Adipose tissue (tissue), 3 donors: Measurements from ENCODE around the gene NEUROD2. TPM values are rescaled to one million over a fixed set of nuclear protein-coding genes. Genes with fewer than 3 reads are reported as not detected.

Experiments used
- H3K27ac ChIP-seq: one replicate; pipeline ENCODE4 v1.5.1; 2013; ENCODE audit warnings: low read depth, low read length
- WGBS, 3 donors: extraction: QIAGEN DNeasy Blood & Tissue Kit; methylation state at CpG; one replicate each; pipeline ENCODE4 v1.1.7; 2013; 5-methylcytosine and 5-hydroxymethylcytosine counted together
- polyA plus RNA-seq, 3 donors: library from polyadenylated mRNA; stranded (reverse); fragments of 200-250 nt; gene quantifications; one replicate each; pipeline ENCODE4 v1.2.3, GENCODE V29; 2013
- donor health status: healthy with polysubstance abuse.
- donor health status: Bipolar disorder and iron deficiency.
- donor health status: healthy.

Gene NEUROD2
- polyA plus RNA-seq, 3 donors, result 0.01 to 0.22 TPM; not detected in 1

DNA sequence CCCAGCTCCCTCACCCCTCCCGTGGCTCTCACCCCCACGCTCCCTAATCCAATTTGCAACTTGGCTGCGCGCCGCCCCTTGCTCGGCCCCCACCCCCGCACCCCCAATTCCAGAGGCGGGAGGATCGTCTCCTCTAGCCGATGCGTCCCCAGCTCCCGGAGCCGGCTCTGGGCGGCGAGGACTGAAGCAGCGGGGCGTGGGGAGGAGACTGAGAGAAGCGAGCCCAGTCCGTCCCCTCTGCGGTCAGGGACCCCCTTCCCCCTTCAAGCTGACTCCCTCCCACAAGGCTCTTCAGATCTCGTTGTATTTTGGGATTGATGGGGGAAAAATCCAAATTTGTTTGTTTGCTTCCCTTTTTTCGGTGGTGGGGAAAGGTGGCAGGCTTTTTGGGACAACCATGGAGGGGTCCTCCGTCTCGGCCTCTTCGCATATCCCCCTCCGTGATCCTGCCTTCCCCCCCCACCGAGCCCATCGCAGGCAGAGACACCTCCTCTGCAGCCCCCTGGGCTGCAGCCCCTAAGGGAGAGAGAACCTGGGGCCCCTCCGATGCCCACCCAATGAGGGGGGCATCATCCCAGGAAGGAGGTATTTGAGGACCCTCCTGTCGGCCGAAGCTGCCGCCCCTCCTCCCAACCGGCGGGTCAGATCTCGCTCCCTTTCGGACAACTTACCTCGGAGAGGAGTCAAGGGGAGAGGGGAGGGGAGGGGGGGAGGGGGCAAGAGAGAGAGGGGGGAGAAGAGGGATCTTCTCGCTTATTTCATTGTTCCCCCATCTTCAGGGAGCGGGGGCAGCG is 466 bp downstream of the NEUROD2 start:
- WGBS, 3 donors, result 1 to 4% (median 2%) methylated on average over 32 to 40 of the region's 40 CpGs
- H3K27ac ChIP-seq, result no peak overlapping the region

DNA sequence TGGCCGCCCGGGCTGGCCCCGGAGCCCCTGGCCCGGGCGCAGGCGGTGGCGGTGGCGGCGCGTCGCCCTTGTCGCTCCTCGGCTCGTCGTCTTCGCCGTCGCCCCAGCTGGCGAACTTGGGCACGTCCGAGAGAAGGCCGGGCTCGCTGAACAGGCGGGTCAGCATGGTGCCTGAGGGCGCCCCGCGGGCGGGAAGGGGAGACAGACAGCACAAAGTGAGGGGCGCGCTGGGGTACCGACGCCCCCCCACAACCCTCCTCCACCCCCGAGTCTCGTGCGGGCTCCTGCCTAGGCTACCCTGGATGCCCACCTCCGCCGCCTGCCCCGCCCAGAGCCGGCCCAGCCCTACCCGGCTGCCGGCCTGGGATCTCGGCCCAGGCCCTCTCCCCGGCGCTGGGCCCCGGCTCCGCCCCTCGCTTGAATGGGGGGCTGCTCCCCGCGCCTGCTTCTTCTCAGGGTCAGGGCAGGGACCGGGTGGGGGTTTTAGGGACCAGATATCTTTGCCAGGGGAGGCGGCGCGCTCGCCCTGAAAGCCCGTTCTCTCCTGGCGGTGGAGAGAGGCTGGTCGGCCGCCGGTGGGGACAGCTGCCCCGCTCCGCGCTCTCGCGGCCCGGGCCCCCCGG is 1.2 kb downstream of the NEUROD2 start:
- WGBS, 3 donors, result 1 to 2% (median 1%) methylated on average over 58 to 66 of the region's 66 CpGs

DNA sequence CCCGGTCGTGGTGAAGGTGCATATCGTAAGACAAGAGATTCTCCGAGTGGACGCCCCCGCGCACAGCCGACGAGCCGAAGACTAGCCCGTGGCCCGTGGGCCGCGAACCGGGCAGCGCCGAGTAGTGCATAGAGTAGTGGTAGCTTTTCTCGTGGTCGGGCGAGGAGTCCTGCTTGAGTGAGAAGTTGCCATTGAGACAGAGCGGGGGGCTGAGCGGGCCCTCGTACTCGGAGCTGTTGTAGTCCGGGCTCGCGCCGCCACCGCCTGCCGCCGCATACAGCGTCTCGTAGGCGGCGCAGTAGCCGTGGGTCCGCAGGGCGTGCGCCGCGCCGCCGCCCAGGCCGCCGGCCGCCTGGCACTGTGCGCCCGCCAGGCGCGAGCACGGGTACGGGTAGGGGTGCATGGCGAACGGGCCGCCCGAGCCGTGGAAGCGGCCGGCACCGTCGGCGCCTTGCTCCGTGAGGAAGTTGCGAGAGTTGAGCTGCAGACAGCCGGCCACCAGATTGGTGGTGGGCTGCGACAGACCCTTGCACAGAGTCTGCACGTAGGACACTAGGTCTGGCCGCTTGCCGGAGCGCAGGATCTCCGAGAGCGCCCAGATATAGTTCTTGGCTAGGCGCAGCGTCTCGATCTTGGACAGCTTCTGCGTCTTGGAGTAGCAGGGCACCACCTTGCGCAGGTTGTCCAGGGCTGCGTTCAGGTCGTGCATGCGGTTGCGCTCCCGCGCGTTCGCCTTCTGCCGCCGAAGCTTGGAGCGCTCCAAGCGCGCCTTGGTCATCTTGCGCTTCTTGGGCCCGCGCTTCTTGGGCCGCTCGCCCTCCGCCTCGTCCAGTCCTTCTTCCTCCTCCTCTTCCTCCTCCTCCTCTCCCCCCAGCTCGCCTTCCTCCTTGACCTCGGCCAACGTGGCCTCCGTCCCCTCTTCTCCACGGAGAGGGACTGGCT is 2.0 kb downstream of the NEUROD2 start:
- H3K27ac ChIP-seq, result no peak overlapping the region
- WGBS, 3 donors, result 1 to 3% (median 2%) methylated on average over 100 to 102 of the region's 102 CpGs

More for the DNA sequence above, 1.2 kb downstream of the NEUROD2 start:
- no peak overlapping the region for H3K27ac ChIP-seq

DNA sequence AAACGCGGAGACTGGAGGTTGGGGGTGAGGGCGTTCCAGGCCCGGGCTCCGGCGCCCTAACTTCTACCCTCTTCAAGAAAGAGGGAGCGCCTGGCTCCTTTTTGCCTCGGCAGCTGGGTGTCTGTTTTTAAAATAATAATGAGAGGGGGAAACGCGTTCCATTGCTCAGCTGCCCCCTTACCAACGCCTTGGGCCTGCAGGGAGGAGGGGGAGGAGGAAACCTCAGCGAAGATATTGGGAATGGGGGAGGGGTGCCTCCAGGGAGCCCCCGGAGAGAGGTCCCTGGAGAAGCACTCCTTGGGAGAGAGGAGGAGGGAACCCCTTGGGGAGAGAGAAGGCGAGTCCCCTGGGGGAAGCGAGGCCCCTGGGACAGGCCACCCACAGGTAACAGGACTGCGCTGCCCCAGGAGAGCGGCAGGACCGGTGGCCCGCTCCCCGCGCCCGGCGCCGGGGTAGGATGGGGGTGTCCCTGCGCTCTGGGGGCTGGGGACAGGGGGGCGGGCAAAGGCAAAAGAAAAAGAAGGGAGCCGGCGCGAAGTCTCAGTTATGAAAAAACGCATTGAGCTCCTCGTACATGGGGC is 2.7 kb downstream of the NEUROD2 start:
- WGBS, 3 donors, result 4 to 8% (median 6%) methylated on average over 28 to 31 of the region's 31 CpGs
- H3K27ac ChIP-seq, result no peak overlapping the region

DNA sequence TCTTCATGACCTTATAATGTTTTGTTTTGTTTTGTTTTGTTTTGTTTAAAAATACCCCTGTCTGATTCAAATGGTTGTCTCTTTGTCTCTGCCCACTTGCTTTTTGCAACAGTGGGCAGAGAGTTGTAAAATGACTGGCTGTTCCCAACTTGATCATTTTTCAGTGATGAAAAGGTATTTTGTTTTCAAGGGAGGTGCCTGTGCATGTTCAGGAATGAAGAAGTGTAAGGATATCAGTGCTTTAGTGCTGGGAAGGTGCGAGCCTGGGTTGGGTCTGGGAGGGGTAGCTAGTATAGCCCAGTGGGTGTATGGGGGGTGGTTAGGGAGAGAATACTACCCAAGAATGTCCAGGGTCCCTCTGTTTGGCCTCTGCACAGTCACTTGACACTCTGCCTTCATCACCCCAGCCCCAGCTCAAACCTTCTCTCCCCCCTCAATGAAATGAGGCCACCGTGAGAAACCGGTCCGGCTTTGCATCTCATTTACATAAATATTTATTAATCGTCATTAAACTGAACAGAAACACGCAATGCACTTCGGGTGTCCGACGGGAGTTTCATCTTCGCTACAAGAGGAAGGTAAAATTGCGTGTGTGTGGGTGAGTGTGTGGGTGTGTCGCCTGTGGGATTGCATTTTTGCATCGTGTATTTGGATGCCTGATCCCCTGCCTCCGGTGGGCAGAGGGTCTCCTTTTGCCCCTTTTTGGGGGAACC is 4.3 kb downstream of the NEUROD2 start:
- 8 to 13% (median 12%) methylated on average over 14 of the region's 14 CpGs for WGBS, 3 donors
- H3K27ac ChIP-seq, result no peak overlapping the region

DNA sequence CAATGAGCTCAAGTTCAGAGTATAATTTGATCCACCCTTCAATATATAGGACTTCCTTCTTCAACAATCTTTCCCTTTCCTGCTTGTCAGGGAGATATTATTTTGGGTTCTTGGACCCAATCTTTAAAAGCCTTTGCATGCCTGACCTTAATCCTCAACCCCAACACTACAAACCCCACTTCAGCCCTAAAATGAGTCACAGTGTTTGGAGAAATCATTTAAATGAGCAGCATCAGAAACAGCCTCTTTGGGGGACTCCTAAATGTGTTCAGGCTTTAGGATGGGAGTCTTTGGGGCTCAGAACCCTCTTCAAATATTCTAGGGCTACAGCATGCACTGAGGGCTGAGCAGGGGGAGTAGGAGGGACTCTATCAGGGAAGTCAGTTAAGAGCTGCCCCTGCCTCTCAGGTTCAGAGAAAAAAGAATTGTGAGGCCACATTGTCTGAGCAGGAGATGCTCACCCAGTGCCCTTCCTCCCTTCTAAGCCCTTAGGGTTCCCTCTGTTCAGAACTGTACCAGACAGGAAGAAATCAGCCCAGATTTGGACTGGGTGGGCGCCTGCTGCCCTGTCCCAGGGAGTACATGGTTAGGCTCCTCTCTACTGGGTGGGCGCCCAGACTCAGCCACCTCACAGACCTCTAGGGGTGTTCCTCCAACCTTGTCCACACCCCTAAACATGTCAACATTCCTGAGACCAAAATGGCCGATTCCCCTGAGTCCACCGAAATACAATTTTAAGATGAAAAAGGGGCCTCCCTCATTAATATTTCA is 5.0 kb downstream of the NEUROD2 start:
- WGBS, 3 donors, result 26 to 42% (median 41%) methylated on average over 4 of the region's 4 CpGs
- no peak overlapping the region for H3K27ac ChIP-seq

DNA sequence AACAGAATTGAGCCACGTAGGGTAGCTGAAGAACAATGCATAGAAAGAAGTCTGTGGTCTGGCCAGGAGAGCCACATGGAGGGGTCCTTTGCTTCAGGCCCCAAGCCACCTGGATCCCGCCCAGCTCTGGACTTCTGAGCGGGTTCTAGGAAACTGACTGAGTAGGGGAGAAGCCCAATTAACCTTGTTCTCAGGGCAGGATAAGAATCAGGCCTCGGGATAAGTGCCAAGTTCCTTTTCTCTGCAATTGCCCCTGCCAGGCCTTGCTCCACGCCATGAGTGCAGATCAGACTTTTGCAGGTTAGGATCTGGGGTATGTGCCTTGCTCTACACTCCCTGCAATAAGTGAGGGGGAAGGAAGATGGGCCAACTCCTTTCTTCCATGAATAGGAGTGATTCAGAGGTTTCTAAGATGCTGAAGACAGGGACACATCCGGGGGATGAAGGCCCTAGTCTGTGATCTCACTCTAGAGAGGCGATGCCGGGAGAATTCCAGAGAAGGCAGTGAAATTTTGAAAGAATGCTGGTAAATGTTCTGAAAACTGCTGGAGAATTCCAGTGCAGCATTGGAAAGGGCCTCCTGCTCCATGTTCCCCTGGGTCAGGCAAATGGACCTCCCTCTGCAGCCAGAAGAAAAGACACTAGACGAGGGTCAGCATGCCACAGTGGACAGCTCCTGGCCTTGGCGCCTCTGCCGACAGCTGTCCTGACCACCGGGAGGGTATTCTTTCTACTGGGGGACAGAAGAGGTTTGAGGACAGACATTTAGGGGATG is 5.8 kb downstream of the NEUROD2 start:
- 37 to 40% (median 38%) methylated on average over 12 of the region's 12 CpGs for WGBS, 3 donors

DNA sequence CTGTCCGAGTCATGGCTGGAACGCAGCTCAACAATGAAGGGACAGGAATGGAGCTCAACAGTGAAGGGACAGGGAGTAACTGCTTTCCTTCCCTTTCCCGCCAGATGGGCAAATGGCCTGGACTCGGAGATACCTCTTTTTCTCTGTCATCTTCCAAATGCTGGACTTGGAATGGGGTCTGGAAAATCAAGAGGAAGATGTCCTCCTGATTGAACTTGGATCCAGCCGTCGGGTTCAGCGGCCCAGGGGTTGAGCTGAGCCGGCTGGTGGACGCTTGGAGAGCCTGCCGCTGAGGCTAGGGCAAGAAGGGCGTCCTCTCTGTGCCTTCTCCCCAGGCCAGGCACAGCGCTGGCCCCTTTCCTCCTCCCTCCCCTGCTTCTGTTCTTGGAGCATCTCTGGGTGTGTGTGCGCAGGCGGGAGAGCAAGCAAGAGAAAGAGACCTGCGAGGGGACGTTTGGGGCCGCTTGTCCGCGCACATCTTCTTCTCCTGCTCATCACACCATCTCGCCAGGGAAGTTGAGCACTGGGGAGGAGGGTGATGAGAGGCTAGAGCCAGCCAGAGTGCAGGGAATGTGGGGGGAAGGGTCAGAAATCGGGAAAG is 6.6 kb downstream of the NEUROD2 start:
- no peak overlapping the region for H3K27ac ChIP-seq
- WGBS, 3 donors, result 10 to 17% (median 16%) methylated on average over 20 to 21 of the region's 21 CpGs

More for the DNA sequence above, 5.8 kb downstream of the NEUROD2 start:
- H3K27ac ChIP-seq, result no peak overlapping the region

DNA sequence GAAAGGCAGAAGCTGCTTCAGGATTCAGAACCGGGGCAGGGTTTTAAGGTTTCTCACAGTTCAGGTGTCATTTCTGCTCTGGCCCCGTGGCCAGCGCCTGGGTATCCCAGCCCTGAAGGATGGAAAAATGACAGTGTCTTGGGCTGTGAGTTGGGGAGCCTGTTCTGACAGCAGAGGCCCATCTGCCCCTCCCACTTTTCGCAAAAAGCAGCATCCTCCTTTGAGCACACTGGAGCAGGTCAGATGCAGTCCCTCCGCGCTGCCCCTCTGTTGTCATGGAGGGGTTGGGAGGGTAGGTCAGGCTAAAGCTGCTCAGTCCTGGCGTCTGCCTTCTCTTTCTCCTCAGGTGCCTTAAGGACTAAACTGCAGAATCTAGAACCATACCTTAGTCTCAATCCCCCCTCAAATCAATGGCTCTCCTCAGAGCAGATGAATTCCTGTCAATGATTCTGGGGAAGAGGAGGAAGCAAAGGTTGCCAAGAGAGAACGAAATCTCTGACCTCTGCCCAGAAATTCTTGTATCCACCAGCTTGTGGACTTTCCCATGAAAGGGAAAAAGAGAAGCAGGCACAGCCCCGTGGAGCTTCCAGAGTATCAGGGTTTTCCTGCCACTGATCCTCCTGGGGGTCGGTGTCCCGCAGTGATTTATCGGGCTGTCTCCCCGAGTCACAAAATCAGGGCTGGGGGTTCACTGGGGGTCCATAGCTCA is 7.3 kb downstream of the NEUROD2 start:
- no peak overlapping the region for H3K27ac ChIP-seq
- WGBS, 3 donors, result 4 to 6% (median 6%) methylated on average over 13 of the region's 13 CpGs

DNA sequence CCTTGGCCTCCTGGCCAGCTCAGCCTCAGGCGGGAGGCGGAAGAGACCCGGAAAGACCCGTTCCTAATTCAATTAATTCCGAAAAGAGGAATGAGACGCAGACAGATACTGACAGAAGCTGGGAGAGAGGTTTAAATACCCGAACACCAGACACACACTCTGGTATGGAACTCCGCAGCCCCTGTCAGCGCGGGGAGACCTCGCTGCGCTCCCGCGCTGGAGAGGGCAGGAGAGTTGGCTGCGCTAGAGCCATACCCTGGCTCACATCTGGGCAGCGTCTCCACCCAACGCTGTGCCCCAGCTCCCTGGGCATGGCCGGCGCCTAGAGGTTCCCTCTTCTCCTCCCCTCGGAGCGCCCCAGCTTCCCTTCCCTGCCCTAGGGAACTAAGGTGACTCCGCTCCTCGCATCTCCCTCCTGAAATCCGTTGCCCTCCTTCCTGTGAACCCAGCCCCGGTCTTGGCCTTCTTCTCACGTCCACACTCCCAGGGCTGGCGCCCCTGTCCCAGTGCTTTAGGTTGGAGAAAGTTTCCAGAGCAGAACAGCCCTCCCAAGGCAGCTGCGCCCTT is 8.0 kb downstream of the NEUROD2 start:
- 6 to 8% (median 7%) methylated on average over 28 of the region's 28 CpGs for WGBS, 3 donors
- H3K27ac ChIP-seq, result no peak overlapping the region

DNA sequence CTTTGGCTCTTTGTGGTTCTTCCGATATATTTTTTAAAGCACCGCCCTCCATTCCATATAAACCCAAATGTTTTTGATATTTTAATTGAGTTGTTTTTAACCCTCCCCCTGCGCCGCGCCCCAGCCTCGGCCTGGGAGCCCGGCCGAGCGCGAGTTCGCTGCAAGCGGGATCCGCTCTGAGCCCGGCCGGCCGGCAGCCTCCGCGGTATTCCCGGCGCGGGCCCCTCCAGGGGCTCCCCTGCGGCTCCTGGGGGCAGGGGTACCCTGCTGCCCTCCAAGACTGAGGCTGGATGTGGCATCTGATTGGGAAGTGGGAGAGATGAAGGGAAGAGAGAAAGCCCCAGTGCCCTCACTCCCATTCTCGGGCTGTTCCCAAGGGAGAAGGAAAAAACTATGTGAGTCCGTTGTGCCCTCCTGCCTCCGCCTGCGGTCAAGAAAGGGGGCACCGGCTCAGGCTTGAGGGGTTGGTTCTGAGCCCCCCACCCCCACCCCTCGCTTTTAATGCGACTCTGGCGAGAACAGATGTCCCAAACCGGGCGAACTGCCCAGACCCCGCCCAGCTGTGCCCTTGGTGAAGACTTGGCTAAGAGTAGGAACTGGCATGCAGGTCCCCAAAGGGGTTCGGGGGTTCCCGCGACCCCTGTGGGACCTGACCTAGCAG is 8.6 kb downstream of the NEUROD2 start:
- WGBS, 3 donors, result 3 to 6% (median 5%) methylated on average over 36 of the region's 36 CpGs

DNA sequence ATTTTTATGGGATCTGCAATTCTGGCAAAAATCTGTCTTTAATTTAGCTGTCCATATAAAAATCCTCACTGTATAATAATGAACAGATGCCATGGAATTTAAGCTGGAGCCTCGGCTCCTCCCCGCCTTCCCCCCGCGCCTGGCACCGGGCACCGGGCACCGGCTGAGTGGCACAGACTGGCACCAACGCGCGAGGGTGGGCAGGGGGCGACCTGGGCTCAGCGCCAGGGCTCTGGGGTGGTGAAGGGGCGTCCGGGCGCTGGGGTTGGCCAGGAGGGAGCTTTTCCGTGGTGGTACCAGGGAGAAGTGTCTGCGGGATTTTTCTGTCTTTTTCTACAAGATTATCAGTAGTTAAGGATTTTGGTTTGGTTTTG is 9.1 kb downstream of the NEUROD2 start:
- no peak overlapping the region for H3K27ac ChIP-seq
- 3 to 5% (median 3%) methylated on average over 17 of the region's 17 CpGs for WGBS, 3 donors

More for the DNA sequence above, 8.6 kb downstream of the NEUROD2 start:
- no peak overlapping the region for H3K27ac ChIP-seq

DNA sequence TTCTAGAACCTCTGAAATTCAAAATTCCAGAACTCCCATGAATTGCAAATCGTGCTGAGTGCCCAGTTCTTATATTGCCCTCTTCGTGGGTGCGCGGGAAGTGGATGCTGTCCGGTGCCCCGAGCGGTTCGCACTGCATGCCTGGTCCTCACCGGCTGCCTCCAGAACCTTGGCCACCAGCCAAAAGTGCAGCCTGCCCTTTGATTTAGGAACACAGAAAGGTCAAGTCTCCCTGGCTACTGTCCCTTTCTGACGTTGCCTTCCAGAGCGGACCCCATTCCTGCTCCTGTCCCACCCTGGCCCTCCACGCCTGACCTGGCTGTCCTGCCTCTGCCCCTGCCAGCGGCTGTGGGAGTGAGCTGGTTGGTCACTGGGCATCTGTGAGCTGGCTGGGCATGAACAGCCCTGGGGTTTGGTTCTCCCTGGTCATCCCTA is 9.7 kb downstream of the NEUROD2 start:
- H3K27ac ChIP-seq, result no peak overlapping the region
- 9 to 16% (median 14%) methylated on average over 13 of the region's 13 CpGs for WGBS, 3 donors

DNA sequence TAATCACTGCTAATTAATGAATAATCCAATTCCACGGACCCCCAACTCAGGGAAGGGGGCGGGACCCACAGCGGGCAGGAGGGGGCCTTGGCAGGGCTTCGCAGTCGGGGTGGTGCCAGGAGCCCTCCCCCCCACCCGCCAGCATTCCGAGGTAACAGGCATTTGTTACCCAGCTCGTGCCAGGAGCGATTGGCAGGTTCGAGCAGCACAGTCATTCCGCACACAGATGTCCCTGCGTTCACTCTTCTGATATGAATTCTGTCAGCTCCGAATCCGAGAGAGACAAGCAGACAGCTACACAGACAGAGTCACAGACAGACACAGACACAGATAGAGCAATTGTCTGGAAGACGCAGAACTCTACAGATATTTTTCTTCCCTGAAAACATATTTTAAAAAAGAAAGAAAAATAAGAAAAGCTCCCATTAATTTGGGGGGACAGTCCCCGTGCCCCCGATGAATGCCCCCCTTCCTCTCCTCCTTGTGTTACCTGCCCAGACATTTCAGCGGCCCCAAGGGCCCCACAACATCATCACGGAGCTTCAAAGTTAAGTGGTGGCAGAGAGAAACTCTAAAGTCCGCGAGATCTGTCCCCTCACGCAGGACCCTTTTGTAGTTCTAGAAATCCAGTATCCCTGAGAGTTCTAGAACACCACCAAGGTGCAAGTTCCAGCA is 10.2 kb downstream of the NEUROD2 start:
- no peak overlapping the region for H3K27ac ChIP-seq
- WGBS, 3 donors, result 8 to 12% (median 9%) methylated on average over 22 of the region's 22 CpGs
